GM19025 (cell line): ENCODE results near the gene SPATA32.
"Not testable (repeated sequence)": the region's sequence is repeated elsewhere in the genome, so short reads cannot be mapped to it uniquely, and the experiment has no call there.

Experiments used
- ATAC-seq: cut with Tn5 transposase; IDR thresholded peaks from one replicate; pipeline ENCODE4 v1.9.1; 2021; ENCODE audit warnings: mild to moderate bottlenecking, low read depth, moderate library complexity; ENCODE audit not compliant: unreplicated experiment

The SPATA32 gene, protein sequence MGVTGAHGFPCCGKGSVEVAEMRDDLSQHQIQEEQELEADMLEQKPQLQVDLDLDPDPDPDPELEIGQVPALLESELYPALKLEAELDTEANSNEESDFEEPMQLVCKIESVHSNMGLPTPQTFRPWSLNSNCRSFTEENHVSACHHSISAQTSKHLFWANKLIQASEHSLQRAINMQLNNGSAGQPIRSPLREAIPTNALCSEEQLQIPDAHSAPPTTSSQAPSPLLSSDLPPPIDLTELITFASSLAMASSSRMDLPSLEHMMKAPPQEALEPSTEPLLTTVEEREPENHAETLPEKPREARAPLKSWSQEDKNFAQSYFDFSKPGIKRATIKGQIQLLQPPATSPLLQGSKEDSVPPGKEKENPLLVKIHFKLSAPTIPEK

DNA sequence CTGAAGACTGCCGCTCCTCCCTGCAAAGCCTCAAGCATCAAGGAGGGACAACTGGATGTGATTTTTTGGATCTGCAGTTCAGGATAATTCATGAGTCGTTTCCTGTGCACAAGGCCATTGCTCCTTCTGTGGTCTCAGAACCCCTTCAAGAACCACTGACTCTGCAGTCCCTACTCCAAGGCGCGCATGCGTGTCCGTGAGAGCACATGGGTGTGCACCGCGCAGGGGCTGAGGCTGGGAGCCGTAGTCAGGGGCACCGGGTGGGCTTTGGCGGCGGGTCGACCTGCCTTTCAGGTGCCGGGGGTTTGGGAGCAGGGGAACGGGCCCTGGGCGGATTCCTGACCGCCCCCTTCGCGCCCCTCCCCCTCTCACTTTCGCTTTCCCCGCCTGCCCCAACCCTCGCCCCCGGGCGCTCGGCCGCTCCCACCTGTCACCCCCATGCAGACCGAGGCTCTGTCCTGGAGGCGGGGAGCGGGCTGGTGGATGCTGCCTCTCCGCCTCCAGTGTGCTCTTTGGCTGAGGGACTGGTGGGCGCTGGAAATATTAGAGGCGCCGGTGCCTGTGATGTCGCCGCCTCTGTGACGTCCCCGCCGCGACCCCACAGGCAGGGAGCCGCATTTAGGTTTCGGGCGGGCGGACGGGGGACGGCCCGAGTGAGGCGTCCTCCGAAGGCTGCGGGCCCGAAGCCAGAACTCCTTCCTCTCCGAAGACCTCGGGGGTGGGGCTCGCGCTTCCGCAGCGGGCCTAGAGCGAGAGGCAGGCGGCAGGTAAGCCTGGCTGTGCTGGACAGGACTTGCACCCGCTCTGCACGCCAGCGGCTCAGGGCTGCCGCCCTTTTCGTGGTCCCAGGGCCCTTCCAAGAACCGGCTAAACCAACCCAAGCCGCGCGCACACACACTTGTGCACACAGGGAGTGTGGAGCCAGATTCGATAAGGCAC lies at the start of gene SPATA32:
Gene SPATA32, minus strand, starts transcription at position 518 of the 939 bp plus-strand sequence. Its CDS starts 78 bp downstream, at position 440.
- no peak for ATAC-seq

DNA sequence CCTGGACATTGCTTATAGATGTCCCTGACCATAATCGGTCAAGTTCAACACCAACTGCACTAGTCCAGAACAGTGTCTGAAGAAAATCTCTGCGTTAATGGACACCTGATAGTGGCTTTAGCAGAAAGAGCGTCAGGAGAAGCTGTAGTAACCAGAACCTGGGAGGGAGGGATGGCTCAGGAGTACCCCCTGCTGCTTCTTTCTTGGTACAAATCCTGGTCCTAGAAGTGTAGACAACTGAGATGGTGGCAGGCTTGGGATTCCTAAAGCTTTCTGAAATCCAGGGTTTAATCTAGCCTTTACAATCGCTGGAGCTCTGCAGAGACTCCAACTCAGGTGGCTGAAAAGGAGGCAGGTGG lies 49.5 kb upstream of the SPATA32 start:
- ATAC-seq = no peak

DNA sequence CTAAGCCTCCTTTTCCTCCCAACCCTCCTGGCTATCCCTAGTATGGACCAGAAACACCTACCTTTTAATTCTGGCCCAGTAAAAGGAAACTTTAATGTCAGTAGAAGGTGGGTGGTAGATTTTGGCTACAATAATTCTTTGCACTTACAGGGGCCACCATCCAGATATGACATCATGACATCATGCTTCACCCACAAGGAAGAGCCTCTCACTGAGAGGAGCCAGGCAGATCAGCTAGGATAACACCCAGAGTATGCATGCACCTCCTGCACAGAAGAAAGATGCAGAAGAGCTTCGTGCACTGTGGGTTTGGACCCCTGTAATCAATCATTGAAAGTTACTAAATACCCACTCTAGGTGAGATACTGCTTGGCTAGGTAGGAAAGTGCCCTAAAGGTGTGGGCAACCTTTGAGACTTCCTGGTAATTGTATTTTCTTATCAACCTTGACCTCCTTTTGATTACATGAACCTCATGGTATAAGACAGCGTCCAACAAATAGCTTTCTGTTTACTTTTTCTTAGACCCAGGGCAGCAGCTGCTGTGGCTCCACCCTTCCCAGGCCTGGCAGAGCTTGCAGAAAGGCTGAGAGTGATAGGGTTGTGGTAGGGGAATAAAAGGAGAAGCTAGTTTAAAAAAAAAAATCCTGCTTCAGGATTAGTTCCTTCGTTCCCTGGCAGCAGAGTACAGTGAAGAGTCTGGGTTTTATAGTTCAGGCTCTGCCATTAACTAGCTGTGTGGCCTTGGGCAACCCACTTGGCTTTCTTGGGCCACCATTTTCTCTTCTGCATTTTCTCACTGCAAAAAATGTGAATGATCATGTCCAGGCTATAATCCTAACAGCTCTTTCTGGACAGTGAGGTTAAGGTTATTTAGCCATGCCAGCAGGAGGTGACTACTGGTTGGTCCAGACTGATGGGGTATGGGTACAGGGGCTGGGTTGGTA lies 48.8 kb upstream of the SPATA32 start:
- no peak for ATAC-seq

DNA sequence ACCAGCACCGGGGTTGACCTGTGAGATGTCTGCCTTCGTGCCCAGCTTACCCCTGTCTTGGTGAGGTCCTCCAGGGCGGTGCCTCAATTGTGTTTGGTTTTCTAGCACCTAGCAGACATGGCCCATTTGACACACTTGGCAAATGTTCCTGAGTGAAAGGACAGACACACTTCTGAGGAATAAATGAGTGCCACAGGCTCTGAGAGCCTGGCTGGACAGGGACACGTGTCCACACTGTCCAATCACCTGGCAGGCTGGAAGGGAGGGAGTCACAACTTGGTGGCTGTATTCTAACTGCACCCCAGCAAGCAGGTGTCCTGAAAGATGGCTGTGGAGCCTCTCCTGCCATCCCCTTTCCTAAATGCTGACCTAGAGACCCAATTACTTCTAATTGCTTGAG lies 47.5 kb upstream of the SPATA32 start:
- ATAC-seq = no peak

DNA sequence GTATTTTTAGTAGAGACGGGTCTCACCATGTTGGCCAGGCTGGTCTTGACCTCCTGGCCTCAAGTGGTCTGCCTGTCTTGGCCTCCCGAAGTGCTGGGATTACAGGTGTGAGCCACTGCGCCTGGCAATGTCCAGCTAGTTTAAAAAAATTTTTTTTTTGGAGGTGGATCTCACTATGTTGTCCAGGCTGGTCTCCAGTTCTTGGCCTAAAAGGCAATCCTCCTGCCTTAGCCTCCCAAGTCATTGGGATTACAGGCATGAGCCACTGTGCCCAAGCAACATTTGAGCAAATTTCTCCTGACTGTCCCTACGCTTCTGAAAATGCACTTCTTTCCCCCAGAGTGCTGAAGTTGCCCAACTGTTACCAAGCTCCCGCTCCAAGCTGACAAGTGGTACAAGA lies 46.9 kb upstream of the SPATA32 start:
- ATAC-seq = no peak

DNA sequence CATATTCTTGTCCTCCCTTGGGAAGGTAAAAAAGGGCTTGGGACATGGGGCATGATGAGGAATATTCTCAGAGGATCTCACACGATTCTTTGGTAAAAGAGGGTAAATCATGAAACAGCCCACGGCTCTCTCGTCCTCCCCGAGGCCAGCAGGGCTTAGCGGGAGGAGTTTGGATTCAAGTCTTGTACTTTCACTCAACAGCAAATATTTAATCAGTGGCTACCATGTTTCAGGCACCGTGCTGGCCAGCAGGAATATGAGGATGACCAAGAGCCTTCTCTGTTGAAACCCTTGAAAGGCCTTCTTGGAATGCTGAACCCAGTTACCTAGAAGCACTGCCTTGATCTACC lies 46.1 kb upstream of the SPATA32 start:
- no peak for ATAC-seq

DNA sequence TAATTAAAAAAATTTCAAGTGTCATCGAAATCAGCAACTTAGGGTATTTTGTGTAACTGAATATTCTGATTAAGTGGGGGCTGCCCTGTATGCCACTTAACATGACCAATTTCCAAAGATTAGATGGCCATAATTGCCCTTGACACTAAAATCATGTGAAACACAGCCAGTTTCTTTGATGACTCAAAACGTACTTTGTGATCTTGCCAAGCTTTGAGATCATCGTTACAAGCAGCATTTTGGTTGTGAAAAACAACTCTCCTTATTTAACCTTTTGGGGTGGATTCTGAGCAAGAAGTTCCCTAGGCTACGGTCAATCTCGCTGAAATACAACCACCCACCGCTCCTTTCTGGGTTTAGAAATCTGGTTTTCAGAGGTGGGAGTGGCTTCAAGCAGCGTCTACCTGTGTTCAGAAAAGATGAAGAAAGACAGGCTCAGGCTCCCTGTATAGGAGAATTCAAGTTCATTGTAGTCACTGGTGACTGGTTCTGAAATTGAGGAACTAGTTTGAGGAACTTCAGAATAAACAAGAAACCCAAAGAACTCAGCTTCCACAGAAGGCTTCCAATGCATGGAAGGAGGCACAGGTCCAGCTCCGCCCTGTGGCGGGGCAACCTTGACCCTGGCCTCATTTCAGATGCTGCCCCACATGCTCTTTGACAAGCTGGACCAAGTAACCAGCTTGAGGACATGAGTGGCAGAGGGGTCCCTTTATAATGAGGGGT lies 45.6 kb upstream of the SPATA32 start:
- no peak for ATAC-seq

DNA sequence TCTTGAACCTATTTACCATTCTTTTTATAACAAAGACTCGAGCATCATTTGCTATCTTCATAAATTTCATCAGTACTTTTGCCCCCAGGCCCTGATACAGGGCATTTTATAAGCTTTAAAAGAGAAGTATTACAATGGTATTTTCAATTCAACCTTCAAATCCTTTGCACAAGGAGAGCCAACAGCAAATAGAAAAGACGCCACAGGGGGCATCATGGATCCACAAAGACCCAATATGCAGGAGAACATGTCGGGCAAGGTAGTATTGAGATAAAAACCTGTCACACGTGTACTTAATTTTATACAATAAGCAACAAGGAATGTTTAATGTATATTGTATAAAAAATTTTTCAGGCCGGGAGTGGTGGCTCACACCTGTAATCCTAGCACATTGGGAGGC lies 44.7 kb upstream of the SPATA32 start:
- no peak for ATAC-seq

DNA sequence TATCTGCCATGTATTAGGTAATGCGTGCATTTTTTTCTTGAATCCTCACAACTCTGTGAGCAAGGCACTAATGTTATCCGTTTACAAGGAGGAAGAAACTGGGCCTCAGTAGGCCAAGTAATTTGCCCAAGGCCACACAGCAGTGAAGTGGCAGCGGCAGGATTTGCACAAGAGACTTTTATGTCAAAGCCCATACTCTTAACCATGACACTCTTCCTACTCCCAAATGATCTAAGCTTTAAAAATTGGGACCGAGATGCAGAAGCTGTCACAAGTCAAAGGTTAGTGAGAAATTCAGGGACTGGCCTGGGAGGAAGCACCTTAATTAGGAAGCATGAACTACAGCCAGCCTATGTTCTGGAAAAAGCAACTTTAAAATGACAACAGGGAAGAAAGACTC lies 44.2 kb upstream of the SPATA32 start:
- ATAC-seq = no peak

DNA sequence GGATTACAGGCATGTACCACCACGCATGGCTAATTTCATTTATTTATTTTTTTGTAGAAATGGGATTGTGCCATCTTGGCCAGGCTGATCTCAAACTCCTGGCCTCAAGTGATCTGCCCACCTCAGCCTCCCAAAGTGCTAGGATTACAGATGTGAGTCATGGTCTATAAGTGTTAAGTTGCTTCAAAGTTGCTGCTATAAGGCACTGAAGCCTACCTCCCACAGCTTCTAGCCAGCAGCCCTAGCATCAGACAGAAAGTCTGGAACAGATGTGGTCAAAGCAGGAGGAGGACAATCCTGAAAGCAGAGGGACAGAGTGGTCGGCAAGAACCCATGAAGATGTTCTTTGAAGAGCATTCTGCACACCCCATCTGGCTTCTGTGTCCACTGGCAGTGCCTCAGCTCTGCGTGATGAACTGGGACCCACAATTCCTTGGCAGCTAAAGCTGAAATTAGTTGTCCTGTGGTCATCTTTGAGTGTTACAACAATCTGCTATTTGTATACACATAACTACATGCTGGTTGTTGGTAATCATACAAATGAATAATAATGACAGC lies 43.7 kb upstream of the SPATA32 start:
- ATAC-seq = no peak

DNA sequence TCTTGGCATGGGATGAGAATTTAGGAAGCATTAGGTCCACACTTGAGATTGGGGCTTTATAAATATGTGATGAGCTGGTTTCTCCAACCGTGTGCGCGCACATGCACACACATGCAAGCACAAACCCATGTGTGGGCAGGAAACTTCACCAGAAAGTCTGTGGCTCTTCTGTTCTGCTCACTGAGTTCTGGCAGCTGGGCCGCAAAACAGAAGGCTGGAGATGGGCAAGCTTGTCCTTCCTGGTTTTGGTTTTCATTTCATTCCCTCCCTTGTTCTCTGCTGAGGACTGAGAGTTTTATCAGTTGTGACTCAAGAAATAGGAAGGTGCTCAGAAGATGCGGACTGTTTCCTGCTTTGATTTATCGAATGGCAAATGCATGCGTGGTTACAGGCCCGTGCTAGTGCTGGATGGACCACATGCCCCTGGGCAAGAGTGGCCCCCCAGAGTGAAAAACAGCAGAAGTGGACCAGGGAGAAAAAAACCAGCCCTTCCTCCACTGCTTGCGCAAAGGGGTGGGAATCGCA lies 40.8 kb upstream of the SPATA32 start:
- ATAC-seq = peak; percentile 43

DNA sequence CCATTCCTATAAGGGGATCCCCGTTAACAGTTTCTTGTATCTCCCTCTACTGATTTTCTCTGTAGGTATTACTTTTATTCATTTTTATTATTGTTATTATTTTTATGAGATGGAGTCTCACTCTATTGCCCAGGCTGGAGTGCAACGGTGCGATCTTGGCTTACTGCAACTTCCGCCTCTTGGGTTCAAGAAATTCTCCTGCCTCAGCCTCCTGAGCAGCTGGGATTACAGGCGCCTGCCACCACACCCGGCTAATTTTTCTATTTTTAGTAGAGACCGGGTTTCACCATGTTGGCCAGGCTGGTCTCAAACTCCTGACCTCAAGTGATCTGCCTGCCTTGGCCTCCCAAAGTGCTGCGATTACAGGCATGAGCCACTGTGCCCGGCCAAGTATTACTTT lies 40.3 kb upstream of the SPATA32 start:
- ATAC-seq = not testable (repeated sequence)

DNA sequence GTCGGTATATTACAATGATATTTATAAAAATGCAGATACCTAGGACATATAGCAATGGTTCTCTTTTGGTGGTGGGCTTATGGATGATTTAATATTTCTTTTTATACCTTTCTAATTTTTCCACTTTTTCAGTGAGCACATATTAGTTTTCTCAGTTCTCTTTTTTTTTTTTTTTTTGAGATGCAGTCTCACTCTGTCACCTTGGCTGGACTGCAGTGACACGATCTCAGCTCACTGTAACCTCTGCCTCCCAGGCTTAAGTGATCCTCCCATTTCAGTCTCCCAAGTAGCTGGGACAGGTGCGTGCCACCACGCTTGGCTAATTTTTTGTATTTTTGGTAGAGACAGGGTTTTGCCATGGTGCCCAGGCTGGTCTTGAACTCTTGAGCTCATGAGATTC lies 39.8 kb upstream of the SPATA32 start:
- no peak for ATAC-seq

DNA sequence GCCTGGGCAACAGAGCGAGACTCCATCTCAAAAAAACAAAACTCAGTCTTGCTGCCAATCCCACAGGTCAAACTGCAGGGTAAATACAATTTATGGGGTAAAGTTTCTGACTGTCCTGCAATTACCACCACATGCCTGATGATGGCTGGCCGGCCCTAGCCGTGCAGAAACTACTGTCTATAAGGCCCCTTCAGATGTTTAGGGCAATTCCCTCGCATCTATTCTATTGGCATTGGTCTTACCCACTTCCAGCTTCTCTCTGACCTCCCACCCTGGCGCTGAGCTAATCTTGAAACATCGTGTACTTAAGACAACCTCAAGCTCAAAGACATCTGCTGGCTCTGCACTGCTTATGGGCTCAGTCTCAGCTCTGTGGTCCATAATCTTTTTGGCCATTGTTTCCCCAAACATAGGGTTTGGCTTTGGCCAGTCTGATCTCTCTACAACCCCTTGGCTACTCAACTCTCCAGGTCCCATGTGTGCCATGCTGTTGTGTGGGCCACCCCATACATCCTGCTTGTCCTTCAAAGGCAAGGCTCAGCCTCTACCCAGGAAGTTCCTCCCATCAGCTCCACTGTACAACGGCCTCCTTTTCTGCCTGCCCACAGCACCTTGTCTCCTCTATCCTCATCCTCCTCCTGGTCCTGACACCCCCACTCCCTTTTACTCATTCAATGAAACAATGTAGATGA lies 38.3 kb upstream of the SPATA32 start:
- ATAC-seq = no peak

DNA sequence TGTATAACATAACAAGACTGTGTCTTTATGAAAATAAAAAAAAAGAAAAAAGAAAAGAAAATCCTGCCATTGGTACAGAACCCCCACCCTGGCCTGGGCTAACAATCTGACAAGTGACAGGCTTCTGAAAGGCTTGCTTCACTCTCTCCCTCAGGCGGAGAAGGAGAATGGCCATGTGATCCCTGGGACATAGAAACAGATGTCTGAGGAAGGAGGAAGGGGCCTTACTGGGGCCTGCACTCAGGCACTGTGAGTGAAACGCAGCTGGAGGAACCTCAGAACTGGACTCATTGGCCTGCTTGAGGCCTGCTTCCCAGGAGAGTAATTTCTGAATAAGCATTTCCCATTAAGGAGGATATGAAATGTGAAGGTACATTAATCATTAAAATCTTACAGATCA lies 37.5 kb upstream of the SPATA32 start:
- no peak for ATAC-seq

DNA sequence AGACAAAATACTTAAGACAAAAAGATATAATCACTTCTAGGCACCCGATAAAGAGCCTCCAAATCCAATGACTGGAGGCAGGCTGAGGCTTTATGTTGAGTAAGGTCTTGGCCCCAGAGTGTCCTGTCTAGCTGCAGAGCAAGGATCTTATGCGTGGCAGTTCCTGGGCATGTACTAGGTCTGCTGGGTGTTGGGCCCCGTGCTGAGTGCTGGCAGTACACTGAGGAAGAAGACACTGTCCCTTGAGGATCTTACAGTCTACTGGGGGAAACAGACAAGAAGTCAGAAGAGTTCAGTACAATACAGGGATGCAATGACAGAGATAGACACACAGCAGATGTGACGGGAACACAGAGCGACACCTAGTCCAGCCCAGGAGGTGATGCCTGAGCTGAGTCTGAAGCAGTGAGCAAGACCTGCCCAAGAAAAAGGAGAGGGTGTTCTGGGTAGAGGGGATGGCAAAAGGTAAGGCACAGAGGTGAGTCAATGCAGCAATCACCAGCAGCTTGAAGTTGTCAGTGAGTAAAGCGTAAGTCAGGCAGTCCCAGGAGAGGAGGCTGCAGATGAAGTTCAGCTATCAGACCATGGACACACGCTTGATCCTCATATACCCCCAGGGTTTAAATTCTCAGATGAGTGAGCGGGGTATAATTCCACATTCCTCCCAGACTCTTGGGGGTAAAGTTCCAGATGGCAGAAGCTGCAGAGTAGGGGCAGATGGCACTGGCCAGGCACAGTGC lies 36.8 kb upstream of the SPATA32 start:
- ATAC-seq = no peak

DNA sequence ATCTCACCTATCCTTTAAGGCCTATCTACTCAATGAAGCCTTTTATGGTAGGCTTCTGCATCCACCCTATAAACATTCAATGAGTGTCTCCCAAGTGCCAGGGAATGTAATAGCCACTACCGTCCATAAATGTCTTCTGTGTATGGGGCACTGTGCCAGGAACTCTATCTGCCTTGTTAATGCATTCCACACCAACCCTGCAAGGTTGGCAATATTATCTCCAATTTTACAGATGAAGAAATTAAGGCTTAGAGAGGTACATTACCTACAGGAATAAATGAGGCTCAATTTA lies 34.9 kb upstream of the SPATA32 start:
- ATAC-seq = no peak

DNA sequence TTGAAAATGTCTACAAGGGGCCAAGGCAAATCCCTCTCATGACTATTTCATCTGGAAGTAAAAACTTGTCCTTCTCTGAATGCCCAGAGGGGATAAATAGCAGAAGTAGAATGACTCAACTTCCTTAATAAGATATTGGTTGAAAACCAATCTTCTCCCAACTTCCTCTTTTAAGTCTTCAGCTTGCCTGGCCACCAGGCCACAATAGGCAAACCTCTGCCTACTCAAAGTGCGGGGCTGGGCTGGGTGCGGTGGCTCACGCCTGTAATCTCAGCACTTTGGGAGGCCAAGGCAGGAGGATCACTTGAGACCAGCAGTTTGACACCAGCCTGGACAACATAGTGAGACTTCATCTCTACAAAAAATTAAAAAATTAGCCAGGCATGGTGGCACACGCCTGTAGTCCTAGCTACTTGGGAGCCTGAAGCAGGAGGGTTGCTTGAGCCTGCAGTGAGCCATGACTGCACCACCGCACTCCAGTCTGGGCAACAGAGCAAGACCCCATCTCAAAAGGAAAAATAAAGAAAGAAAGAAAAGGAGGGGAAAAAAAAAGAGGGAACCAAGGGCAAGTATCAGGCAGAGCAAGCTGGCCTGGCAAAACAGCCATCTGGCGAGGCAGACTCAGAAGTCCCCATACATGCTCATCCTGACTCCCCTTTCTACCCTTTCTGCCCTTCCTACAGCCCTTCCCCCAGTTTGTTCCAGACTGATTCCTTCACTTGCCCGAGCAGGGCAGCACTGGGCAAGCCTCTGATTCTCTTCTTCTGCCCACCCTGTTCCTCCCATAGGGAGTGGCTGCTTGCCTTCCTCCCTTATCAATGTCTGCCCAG lies 34.3 kb upstream of the SPATA32 start:
- ATAC-seq = no peak
